ENCODE results near the gene ADAMTSL2. TPM values are rescaled to one million over a fixed set of nuclear protein-coding genes. Genes with fewer than 3 reads are reported as not detected.

Gene ADAMTSL2
- polyA plus RNA-seq, 1 donor (not counting 4 experiments of a cell fraction or from before 2014, with no cell fraction given): not detected

- H4K20me1 ChIP-seq (ENCODE audit: control insufficient read depth, extremely low read depth, insufficient read depth, low read length): no peaks in the 10 kb centered on the region
- FAIRE-seq: no peak
- peaks cover 21% of the 10 kb centered on the region for H3K27me3 ChIP-seq (ENCODE audit: control insufficient read depth, extremely low read depth, insufficient read depth, low read length)
- H3K4me1 ChIP-seq (ENCODE audit: control insufficient read depth, extremely low read depth, insufficient read depth, low read length): peaks cover 12% of the 10 kb centered on the region
- H2AFZ ChIP-seq (ENCODE audit: control insufficient read depth, low read length): no peak overlapping the region
- H3K9ac ChIP-seq (ENCODE audit: control insufficient read depth, extremely low read depth, insufficient read depth, low read length): no peak overlapping the region
- H3K9me3 ChIP-seq (ENCODE audit: control insufficient read depth, low read depth, low read length): no peaks in the 10 kb centered on the region
- H3K79me2 ChIP-seq (ENCODE audit: control insufficient read depth, insufficient read depth, low read length): no peaks in the 10 kb centered on the region
- H3K4me2 ChIP-seq (ENCODE audit: control insufficient read depth, extremely low read depth, insufficient read depth, low read depth, low read length): no peak overlapping the region
- no peak overlapping the region for H3K4me3 ChIP-seq (ENCODE audit: control insufficient read depth in 2 of 3, extremely low read depth in 1 of 3, insufficient read depth in 2 of 3, low read depth in 1 of 3, low read length in 3 of 3)
- DNase-seq (ENCODE audit: low read depth, low spot score): no peak
- no peaks in the 10 kb centered on the region for H3K36me3 ChIP-seq (ENCODE audit: control insufficient read depth in 2 of 2, extremely low read depth in 1 of 2, insufficient read depth in 2 of 2, low read length in 2 of 2)
- no peak overlapping the region for H3K27ac ChIP-seq (ENCODE audit: control insufficient read depth, insufficient read depth, low read length)
- dilution Hi-C loops (cut with MboI; ENCODE audit: extremely low pct_ligation_motif_present, low sequenced_read_pairs): no loop called here
- H3K9me1 ChIP-seq (ENCODE audit: control insufficient read depth, extremely low read depth, insufficient read depth, low read length): no peaks in the 10 kb centered on the region
- TF ChIP-seq EZH2 (IDR thresholded peaks at IDR 0.05; ENCODE audit: low read length) (no peak), CTCF (optimal IDR thresholded peaks at IDR 0.05 in 1 of 3, IDR thresholded peaks at IDR 0.05 in 1 of 3, conservative IDR thresholded peaks at IDR 0.05 in 1 of 3; ENCODE audit: extremely low read depth in 1 of 3, insufficient read depth in 2 of 3, low read length in 3 of 3) (no peak)
These were observed 45.0 kb upstream of the ADAMTSL2 start for GRCh38 chr9:133489253-133490190.

GRCh38 chr9:133490201-133490681 lies 44.3 kb upstream of the ADAMTSL2 start:
- no peak for TF ChIP-seq EZH2 (IDR thresholded peaks at IDR 0.05; ENCODE audit: low read length)
- no peak for TF ChIP-seq CTCF (optimal IDR thresholded peaks at IDR 0.05 in 1 of 3, IDR thresholded peaks at IDR 0.05 in 1 of 3, conservative IDR thresholded peaks at IDR 0.05 in 1 of 3; ENCODE audit: extremely low read depth in 1 of 3, insufficient read depth in 2 of 3, low read length in 3 of 3)
- dilution Hi-C loops (cut with MboI; ENCODE audit: extremely low pct_ligation_motif_present, low sequenced_read_pairs): no loop called here

More at GRCh38 chr9:133490201-133490681, 44.3 kb upstream of the ADAMTSL2 start:
- H3K4me2 ChIP-seq (ENCODE audit: control insufficient read depth, extremely low read depth, insufficient read depth, low read depth, low read length): no peak overlapping the region
- no peaks in the 10 kb centered on the region for H4K20me1 ChIP-seq (ENCODE audit: control insufficient read depth, extremely low read depth, insufficient read depth, low read length)
- no peaks in the 10 kb centered on the region for H3K79me2 ChIP-seq (ENCODE audit: control insufficient read depth, insufficient read depth, low read length)
- no peak overlapping the region for H3K9ac ChIP-seq (ENCODE audit: control insufficient read depth, extremely low read depth, insufficient read depth, low read length)
- no peak for FAIRE-seq
- no peaks in the 10 kb centered on the region for H3K36me3 ChIP-seq (ENCODE audit: control insufficient read depth in 2 of 2, extremely low read depth in 1 of 2, insufficient read depth in 2 of 2, low read length in 2 of 2)
- peaks cover 12% of the 10 kb centered on the region for H3K4me1 ChIP-seq (ENCODE audit: control insufficient read depth, extremely low read depth, insufficient read depth, low read length)
- H3K27ac ChIP-seq (ENCODE audit: control insufficient read depth, insufficient read depth, low read length): no peak overlapping the region
- no peak for DNase-seq (ENCODE audit: low read depth, low spot score)
- H3K9me1 ChIP-seq (ENCODE audit: control insufficient read depth, extremely low read depth, insufficient read depth, low read length): no peaks in the 10 kb centered on the region
- H3K4me3 ChIP-seq (ENCODE audit: control insufficient read depth in 2 of 3, extremely low read depth in 1 of 3, insufficient read depth in 2 of 3, low read depth in 1 of 3, low read length in 3 of 3): no peak overlapping the region
- no peak overlapping the region for H2AFZ ChIP-seq (ENCODE audit: control insufficient read depth, low read length)
- peaks cover 18% of the 10 kb centered on the region for H3K27me3 ChIP-seq (ENCODE audit: control insufficient read depth, extremely low read depth, insufficient read depth, low read length)
- no peaks in the 10 kb centered on the region for H3K9me3 ChIP-seq (ENCODE audit: control insufficient read depth, low read depth, low read length)
